CD4-positive, alpha-beta T cell (primary cell): ENCODE results near the gene PRKCA. TPM values are rescaled to one million over a fixed set of nuclear protein-coding genes. Genes with fewer than 3 reads are reported as not detected.
A peak's percentile ranks its signal among the peaks of the same experiment; 100 is the strongest.

ENCODE experiments used
- ATAC-seq: fragments of 200-7000 bp; cut with Tn5 transposase; one replicate; pipeline ENCODE4 v1.10.0; 2022; ENCODE audit warnings: mild to moderate bottlenecking; ENCODE audit not compliant: poor library complexity
- CTCF ChIA-PET: fragments of 350-600 bp; sonication (Branson Sonifier 250); formaldehyde crosslinking; loops from one replicate; lab custom pipeline; 2021; ENCODE audit warnings: antibody characterized with exemption, inconsistent platforms; lab: Charles Lee
- POLR2A ChIA-PET: fragments of 350-600 bp; sonication (Branson Sonifier 250); formaldehyde crosslinking; loops from one replicate; lab custom pipeline; 2021; ENCODE audit warnings: antibody characterized with exemption, inconsistent platforms; lab: Charles Lee
- DNase-seq, 14 experiments: peaks; one replicate each; pipeline ENCODE4 v3.0.0-alpha.2; 2013 to 2020; ENCODE audit warnings: mixed read lengths in 2 of 14
- H3K27ac ChIP-seq, 2 donors: one replicate each; pipeline versions ENCODE4 v1.5.1 to v1.7.0; 2013; ENCODE audit warnings: low read length in 2 of 2, low read depth in 1 of 2, mild to moderate bottlenecking in 1 of 2
- H3K27me3 ChIP-seq, 2 experiments: 1 replicate in 1 of 2; 2 replicates in 1 of 2; pipeline versions ENCODE4 v1.6.1 to v1.7.0; 2013; ENCODE audit warnings: low read length in 2 of 2, control low read depth in 1 of 2, mild to moderate bottlenecking in 1 of 2, moderate library complexity in 1 of 2; ENCODE audit not compliant: insufficient read depth in 2 of 2, control insufficient read depth in 1 of 2
- H3K36me3 ChIP-seq: one replicate; pipeline ENCODE4 v1.6.1; 2013; ENCODE audit warnings: low read length, control low read depth; ENCODE audit not compliant: insufficient read depth
- H3K4me1 ChIP-seq: one replicate; pipeline ENCODE4 v1.6.1; 2013; ENCODE audit warnings: low read length, control low read depth; ENCODE audit not compliant: insufficient read depth
- H3K4me3 ChIP-seq: one replicate; pipeline ENCODE4 v1.5.1; 2013; ENCODE audit warnings: mild to moderate bottlenecking, low read length, moderate library complexity
- H3K9me3 ChIP-seq, 2 experiments: 1 replicate in 1 of 2; 2 replicates in 1 of 2; pipeline versions ENCODE4 v1.6.1 to v1.7.0; 2013; ENCODE audit warnings: low read length in 2 of 2, mild to moderate bottlenecking in 2 of 2, control low read depth in 1 of 2, moderate library complexity in 1 of 2; ENCODE audit not compliant: control insufficient read depth in 1 of 2, insufficient read depth in 1 of 2
- H3K27ac Mint-ChIP-seq: one replicate; pipeline ENCODE4 v1.8.0; 2020; ENCODE audit warnings: mixed read lengths
- H3K27me3 Mint-ChIP-seq: one replicate; pipeline ENCODE4 v1.8.0; 2021; ENCODE audit warnings: mixed read lengths
- H3K36me3 Mint-ChIP-seq: one replicate; pipeline ENCODE4 v1.8.0; 2021; ENCODE audit warnings: low read depth, mixed read lengths
- H3K4me1 Mint-ChIP-seq: one replicate; pipeline ENCODE4 v1.8.0; 2021; ENCODE audit warnings: low read depth, mixed read lengths
- H3K4me3 Mint-ChIP-seq: one replicate; pipeline ENCODE4 v1.8.0; 2020; ENCODE audit warnings: mild to moderate bottlenecking, mixed read lengths
- H3K9me3 Mint-ChIP-seq: one replicate; pipeline ENCODE4 v1.8.0; 2020; ENCODE audit warnings: mixed read lengths
- CTCF ChIP-seq: fragments of 200-600 bp; IDR thresholded peaks from one replicate; pipeline ENCODE4 v1.8.0; 2022; ENCODE audit warnings: antibody characterized with exemption, mild to moderate bottlenecking
- intact Hi-C, 2 experiments: fragments of 100-400 bp; cut with DNase I in 1 of 2; cut with micrococcal nuclease in 1 of 2; formaldehyde crosslinking; loops; one replicate each; pipeline versions ENCODE4 v1.15.1 to v1.9.0; 2023 to 2025; cut with DNase I, micrococcal nuclease
- total RNA-seq, 174 experiments: library from RNA in 2 of 174; stranded (reverse) in 2 of 174; gene quantifications; one replicate each; pipeline ENCODE4 v1.2.3 and lab custom pipeline; 2021 to 2026

The PRKCA gene
- total RNA-seq, 2 experiments from 2014 or later, result 84.8 to 88.6 TPM

- H3K27ac Mint-ChIP-seq, result no peak overlapping the region
Measured at GRCh38 chr17:66369830-66370229, 67.4 kb downstream of the PRKCA start.

GRCh38 chr17:66371561-66371960, 69.1 kb downstream of the PRKCA start:
- CTCF ChIA-PET, result no interaction called here
- peaks cover 17% of the 10 kb centered on the region for H3K36me3 Mint-ChIP-seq
- peaks cover 21% of the 10 kb centered on the region for H3K4me1 ChIP-seq
- H3K4me3 Mint-ChIP-seq, result no peak overlapping the region
- POLR2A ChIA-PET, result no interaction called here
- H3K27ac ChIP-seq, result no peak overlapping the region
- H3K4me1 Mint-ChIP-seq, result peaks cover 88% of the 10 kb centered on the region
- H3K9me3 ChIP-seq, result no peaks in the 10 kb centered on the region
- DNase-seq (no peak), ATAC-seq (no peak)
- no peak for TF ChIP-seq CTCF
- H3K27me3 Mint-ChIP-seq, result no peaks in the 10 kb centered on the region
- no peak overlapping the region for H3K4me3 ChIP-seq
- no peaks in the 10 kb centered on the region for H3K27me3 ChIP-seq
- H3K27ac Mint-ChIP-seq, result peak overlapping the region; percentile 79
- H3K9me3 Mint-ChIP-seq, result no peaks in the 10 kb centered on the region
- intact Hi-C loops, result loop anchor here in 1 of 2 experiments (5.0 kb wide), 1 partner anchor 56 kb away; no protein-coding TSS in a partner anchor
- H3K36me3 ChIP-seq, result no peaks in the 10 kb centered on the region

More at GRCh38 chr17:66369830-66370229, 67.4 kb downstream of the PRKCA start:
- H3K4me1 ChIP-seq, result peaks cover 19% of the 10 kb centered on the region
- no peaks in the 10 kb centered on the region for H3K27me3 Mint-ChIP-seq
- H3K9me3 Mint-ChIP-seq, result no peaks in the 10 kb centered on the region
- ChIA-PET CTCF (no interaction called here), POLR2A (interaction anchor here (0.6 to 1.0 kb wide), 2 partner anchors 10 to 27 kb away, joined by 3 read pairs; no protein-coding TSS in a partner anchor)
- H3K36me3 ChIP-seq, result no peaks in the 10 kb centered on the region
- intact Hi-C loops, result loop anchor here in 1 of 2 experiments (5.0 kb wide), 1 partner anchor 57 kb away; no protein-coding TSS in a partner anchor
- no peak overlapping the region for H3K4me3 Mint-ChIP-seq
- H3K4me3 ChIP-seq, result no peak overlapping the region
- DNase-seq (no peak), ATAC-seq (no peak)
- TF ChIP-seq CTCF, result no peak
- peaks cover 88% of the 10 kb centered on the region for H3K4me1 Mint-ChIP-seq
- no peaks in the 10 kb centered on the region for H3K9me3 ChIP-seq
- H3K36me3 Mint-ChIP-seq, result peaks cover 17% of the 10 kb centered on the region
- H3K27ac ChIP-seq, result no peak overlapping the region
- H3K27me3 ChIP-seq, result no peaks in the 10 kb centered on the region

- peaks cover 21% of the 10 kb centered on the region for H3K4me1 ChIP-seq
- no peak for TF ChIP-seq CTCF
- peaks cover 17% of the 10 kb centered on the region for H3K36me3 Mint-ChIP-seq
- ATAC-seq (no peak), DNase-seq (no peak)
- POLR2A ChIA-PET, result no interaction called here
- H3K27me3 Mint-ChIP-seq, result no peaks in the 10 kb centered on the region
- no peak overlapping the region for H3K4me3 ChIP-seq
- H3K9me3 Mint-ChIP-seq, result no peaks in the 10 kb centered on the region
- intact Hi-C loops, result loop anchor here in 1 of 2 experiments (5.0 kb wide), 1 partner anchor 55 kb away; no protein-coding TSS in a partner anchor
- H3K4me3 Mint-ChIP-seq, result no peak overlapping the region
- CTCF ChIA-PET, result no interaction called here
- H3K9me3 ChIP-seq, result no peaks in the 10 kb centered on the region
- no peaks in the 10 kb centered on the region for H3K36me3 ChIP-seq
- H3K27me3 ChIP-seq, result no peaks in the 10 kb centered on the region
- H3K27ac Mint-ChIP-seq, result peak overlapping the region; percentile 79
- no peak overlapping the region for H3K27ac ChIP-seq
- peaks cover 83% of the 10 kb centered on the region for H3K4me1 Mint-ChIP-seq
Measured at GRCh38 chr17:66372182-66372581, 69.8 kb downstream of the PRKCA start.
